HG02885 (cell line): ENCODE results near the gene DLK1.

ENCODE experiments used
- ATAC-seq: cut with Tn5 transposase; IDR thresholded peaks from one replicate; pipeline ENCODE4 v1.9.1; 2021; ENCODE audit warnings: mild to moderate bottlenecking; ENCODE audit not compliant: unreplicated experiment, poor library complexity

The DLK1 gene

GRCh38 chr14:100692859-100693558, 33.7 kb upstream of the DLK1 start:
- ATAC-seq, result no peak

GRCh38 chr14:100693877-100694578, 32.7 kb upstream of the DLK1 start:
- ATAC-seq, result no peak

DNA sequence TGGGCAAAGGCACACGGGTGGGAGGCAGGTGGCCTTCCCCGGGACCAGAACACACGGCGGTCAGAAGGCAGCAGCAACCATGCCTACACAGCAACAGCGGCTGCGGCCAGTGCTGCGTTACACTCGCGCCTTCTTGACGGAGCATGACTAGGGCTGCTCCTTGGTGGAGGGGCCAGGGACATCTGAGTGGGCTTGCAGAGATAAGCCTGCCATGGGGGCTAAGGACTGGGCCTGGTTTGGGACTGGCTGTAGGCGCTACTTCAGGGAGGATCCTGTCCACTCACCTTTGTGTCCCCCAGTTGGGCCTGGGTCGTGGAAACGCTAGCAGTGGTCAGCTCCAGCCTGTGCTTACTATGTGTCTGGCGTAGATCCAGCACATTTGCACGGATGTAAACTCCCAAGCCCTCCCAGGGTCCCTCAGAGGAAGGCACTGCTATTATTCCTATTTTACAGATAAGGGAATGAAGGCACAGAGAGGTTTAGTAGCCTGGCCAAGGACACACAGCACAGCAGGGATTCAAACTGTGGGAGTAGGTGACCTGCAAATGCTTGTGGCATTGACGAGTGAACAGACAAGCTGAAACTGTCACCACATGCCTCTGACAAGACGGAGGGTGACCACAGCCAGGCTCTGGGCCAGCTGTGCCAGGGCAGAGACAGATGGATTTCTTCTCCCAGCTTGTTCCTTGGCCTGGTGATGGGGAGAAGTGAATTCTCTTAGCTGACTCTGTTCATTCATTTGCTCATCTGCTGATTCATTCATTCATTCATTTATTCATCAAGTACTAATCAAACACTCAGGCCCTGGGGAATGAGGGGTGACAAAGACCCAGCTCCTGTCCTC, 31.9 kb upstream of the DLK1 start:
- ATAC-seq, result no peak

DNA sequence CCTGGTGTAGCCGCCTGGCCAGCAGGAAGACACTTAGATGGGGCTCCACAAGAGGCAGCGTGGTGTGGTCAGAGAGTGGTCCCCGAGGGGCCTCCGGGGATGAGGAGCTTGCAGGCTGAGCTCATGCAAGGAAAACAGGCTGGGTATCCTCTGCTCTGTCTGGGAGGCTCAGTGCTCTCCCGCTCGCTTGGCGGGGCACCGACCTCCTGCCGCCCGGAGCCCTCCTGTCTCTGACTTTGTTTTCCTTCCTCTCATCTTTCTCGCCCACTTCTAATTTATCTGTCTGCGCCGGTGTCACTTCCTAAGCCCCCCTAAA, 31.3 kb upstream of the DLK1 start:
- ATAC-seq, result no peak

GRCh38 chr14:100696008-100696407, 30.7 kb upstream of the DLK1 start:
- ATAC-seq, result no peak

DNA sequence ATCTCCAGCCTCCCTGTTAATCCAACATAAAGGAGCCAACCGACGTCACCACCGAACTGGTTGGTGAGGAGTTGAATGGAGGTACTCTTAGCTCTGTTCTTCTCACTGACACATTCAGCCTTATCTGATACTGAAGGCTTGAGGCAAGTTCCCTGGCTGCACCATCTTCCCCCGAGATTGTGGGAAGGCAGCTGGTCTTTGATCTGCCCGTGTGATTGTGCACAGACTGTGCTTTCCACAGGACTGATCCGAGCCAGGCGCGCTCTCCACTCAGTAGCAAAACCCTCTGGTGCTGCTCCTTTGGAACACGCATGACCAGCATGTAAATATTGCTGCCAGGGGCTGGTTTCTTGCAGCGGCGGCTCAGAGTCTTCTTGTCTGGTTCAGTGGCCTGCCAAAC, 30.1 kb upstream of the DLK1 start:
- ATAC-seq, result no peak

- no peak for ATAC-seq
Observed at GRCh38 chr14:100698066-100698465, 28.6 kb upstream of the DLK1 start.

DNA sequence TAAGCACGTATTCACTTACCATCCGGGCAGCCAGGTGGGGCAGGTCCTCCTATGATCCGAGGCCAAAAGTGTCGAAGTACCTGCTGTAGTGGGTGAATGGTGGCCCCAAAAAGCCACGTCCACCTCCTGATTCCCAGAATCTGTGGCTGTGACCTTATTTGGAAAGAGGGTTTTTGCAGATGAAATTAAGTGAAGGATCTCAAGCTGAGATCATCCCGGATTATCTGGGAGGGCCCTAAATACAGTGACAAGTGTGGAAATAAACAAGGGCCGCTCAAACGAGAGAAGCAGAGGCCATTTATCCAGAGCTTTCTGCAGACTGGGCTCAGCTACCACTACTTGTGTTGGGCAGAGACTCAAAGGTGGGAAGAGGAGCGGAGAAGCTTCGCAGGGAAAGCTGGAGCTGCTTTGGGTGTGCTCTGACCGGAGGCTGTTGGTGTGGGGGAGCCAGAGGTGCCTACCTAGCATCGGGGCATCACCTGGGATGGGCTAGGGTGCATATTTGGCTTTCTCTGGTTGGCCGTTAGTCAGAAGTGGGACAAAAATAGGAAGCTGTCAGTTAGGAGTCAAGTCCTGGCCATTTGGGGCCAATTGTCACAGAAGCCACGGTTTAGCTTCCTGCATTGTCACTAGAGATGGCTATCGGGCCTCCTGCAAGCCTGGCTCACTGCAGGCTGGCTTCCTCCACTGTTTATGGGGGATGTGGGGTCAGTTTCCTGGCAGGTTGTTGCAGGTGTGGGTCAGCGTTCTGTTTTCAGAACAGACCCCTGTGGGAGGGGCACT, 27.8 kb upstream of the DLK1 start:
- ATAC-seq, result no peak

DNA sequence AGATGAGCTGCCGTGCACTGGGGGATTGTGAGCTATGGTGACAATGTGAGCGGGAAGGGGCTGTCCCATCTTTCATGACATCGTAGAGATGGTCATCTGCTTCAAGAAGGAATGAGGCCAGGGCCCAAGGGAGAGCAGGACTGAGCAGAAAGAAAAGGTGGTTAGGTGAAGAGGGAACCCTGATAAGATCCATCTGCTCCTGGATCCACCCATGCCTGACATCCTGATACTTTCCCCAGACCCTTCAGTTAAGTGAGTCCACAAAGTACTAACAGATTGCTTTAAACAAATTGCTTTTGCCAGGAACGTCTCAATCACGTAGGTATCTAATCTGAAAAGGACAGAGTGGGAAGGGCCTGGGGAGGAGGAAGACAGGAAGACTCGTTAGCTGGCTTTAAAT, 25.4 kb upstream of the DLK1 start:
- no peak for ATAC-seq

GRCh38 chr14:100702590-100702989, 24.1 kb upstream of the DLK1 start:
- no peak for ATAC-seq

DNA sequence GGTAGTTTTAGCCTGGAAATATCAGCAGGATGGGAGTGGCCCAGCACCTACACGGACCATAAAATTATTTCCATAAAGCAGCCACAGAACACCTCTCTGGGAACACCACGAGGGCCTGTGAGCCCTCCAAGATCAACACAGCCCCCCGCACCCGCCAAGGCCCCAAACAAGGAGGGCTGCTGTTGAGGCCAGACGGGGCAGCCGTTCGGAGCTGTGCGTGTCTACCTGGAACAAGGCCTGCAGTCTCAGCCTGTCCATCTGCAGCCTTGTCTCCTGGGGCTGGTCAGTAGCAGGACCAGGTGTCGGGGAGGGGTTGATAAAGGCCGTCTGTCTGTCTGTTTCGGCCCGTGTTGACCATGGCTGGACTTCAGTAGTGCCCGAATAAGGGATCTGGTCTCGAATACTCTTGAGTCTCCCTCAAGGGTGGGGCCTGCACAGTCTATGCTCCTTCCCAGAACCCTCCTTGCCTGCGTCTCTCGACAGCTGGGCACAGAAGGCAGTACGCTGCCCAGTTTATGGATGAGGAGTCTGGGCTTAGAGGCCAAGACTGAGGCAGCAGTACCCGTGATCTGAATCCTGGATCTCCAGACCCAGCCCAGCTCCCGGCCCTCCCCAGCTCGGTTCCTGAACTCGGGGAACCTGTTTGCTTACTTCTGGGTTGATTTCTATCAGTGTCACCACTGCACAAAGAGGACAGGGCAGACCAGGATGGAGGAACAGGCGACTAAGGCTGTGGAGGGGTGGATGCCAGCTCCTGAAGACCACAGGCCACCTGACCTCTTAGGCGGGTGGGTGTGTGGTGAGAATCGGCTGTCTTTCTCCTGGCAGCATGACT, 23.1 kb upstream of the DLK1 start:
- no peak for ATAC-seq

DNA sequence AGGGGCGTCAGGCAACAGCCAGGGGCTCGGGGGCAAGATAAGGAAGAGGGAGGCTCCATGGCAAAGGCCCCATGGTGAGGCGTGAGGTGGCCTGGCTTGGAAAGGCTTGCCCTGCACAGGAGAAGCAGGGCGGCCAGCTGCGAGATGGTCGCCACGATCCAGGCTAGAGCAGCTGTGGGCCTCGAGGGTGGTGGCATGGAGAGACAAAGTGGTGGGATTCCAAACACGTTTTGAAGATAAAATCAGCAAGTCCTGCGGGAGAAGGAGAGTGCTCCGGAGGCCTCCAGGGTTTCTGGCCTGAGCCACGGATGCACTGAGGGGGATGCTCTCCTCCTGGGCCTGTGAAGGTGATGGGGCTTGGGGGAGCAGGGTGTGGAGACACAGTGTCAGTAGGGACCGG, 20.5 kb upstream of the DLK1 start:
- no peak for ATAC-seq

GRCh38 chr14:100706860-100707259, 19.8 kb upstream of the DLK1 start:
- ATAC-seq, result no peak

DNA sequence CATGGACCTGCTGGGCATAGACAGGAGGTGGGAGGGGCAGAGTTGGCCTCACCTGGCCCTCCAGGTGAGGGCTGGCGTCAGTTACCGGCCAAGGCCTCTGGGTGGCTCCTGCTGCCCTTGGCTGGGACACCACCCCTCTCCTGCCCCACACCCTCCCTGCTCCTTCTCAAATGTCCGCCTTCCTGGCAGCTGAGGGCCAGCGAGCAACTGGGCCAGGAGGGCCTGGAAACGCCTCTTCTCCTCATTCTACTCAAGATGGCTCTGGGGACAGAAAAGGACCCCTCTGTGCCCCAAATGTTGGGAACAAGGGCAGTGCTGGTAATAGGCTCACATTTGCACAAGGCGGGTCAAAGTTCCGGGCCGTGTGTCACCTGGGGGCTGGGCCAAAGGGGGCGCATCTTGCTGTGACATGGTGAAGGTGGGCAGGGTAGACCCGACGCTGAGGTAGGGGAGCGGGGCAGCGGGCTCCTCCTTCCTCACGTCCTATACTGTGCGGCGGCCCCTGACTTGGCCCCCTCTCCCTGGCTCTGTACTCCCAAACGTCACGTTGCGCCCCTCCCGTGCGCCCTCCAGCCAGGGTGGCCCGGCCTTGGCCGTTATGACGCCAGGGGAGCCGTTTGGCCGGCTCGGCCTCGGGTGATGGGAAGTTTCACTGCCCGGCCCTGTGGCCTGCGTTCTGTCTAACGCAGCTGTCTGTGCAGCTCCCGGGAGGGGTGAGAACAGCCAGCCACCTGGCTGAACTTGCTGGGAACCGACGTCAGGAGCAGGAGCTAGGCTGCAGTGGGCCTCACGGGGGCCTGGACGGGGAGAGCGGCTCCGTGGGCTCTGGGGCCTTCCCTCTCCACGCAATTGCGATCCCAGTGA, 18.0 kb upstream of the DLK1 start:
- no peak for ATAC-seq

DNA sequence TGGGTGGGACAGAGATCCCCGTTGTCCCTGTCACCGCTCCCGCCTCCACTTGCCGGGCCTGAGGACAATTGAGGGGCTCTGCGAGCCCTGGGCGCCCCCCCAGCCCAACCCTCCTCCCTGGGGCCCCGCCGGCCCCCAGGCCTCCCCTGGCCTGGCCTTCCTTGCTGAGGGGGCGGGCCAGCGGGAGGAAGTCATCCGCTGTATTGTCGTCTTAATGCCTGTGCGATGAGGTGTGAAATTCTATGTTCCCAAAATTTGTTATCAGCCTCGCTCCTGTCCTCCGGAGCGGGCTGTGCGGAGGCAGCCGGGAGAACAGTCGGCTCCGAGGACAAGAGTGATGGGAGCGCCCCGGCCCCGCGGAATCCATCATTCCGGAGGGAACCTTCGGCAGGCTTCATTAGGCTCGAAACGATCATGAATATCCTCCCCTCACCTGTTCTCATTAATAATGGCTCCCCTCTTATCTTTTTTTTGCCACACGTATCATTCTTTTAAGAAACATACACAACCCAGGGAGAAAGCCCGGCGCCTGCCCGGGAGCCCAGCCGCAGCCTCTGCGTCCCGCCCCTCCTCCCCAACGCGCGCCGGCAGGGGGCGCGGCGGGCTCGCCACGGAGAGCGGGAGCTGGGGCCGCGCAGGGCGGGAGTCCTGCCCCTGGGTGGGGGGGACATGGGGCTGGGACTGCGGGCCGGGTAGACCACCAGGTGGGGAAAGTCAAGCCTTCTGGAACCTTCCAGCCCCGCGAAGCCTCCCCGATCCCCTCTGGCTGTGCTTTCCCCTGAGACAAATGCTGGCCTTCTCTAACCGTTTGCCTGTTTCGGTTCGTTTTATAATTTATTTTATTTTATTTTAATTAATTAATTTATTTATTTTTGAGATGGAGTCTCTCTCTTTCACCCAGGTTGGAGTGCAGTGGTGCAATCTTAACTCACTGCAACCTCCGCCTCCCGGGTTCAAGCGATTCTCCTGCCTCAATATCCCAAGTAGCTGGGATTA, 17.1 kb upstream of the DLK1 start:
- no peak for ATAC-seq

DNA sequence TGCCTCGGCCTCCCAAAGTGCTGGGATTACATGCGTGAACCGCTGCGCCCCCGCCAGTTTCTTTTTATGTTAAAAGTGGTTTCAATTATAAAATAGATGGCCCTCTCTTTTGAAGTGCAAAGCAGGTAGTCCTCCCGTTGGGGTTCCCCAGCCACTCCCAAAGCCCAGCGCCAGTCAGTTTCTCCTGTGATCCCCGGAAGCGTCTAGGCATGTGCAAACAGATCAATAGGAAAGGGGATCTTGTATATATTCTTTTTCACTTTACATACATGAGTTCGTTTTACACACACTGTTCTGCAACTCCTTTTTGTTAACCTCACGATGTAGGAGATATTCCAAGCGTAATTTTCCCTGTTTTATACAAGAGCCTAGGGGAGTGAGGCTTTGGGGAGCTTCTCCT, 16.3 kb upstream of the DLK1 start:
- ATAC-seq, result no peak

DNA sequence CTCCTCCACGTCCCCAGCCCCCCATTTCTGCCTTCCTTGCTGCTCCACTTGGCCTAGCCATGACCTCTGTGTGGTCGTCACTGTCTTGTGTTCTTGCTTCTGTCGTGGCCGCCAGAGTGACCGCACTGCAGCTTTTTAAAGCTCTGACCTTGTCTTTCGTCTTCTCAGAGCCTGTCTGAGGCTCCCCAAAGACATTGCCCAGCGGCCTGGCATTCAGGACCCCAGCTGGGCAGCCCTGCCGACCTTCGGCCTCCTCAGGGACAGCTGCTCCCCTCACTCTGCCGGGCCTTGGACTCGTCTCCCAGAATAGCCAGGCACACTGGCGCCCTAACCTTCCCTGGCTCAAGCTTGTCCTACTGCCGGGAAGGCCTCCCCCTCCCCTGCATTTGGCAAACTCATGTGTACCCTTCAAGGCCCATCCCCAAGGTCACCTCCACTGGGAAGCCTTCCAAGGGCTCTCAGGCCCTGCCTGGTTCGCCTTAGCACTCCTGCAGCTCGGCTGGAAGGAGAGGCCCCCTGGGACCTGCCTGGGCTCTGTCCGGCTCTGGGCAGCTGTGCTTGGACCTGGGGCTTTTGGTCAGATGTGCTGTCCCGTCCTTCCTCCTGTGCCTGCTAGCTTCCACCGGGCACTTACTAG, 15.7 kb upstream of the DLK1 start:
- no peak for ATAC-seq
